ENCODE measurements around the gene KCNH5. TPM values are rescaled to one million over a fixed set of nuclear protein-coding genes. Genes with fewer than 3 reads are reported as not detected.
A peak's percentile ranks its signal among the peaks of the same experiment; 100 is the strongest.

Gene KCNH5, protein sequence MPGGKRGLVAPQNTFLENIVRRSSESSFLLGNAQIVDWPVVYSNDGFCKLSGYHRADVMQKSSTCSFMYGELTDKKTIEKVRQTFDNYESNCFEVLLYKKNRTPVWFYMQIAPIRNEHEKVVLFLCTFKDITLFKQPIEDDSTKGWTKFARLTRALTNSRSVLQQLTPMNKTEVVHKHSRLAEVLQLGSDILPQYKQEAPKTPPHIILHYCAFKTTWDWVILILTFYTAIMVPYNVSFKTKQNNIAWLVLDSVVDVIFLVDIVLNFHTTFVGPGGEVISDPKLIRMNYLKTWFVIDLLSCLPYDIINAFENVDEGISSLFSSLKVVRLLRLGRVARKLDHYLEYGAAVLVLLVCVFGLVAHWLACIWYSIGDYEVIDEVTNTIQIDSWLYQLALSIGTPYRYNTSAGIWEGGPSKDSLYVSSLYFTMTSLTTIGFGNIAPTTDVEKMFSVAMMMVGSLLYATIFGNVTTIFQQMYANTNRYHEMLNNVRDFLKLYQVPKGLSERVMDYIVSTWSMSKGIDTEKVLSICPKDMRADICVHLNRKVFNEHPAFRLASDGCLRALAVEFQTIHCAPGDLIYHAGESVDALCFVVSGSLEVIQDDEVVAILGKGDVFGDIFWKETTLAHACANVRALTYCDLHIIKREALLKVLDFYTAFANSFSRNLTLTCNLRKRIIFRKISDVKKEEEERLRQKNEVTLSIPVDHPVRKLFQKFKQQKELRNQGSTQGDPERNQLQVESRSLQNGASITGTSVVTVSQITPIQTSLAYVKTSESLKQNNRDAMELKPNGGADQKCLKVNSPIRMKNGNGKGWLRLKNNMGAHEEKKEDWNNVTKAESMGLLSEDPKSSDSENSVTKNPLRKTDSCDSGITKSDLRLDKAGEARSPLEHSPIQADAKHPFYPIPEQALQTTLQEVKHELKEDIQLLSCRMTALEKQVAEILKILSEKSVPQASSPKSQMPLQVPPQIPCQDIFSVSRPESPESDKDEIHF
- total RNA-seq (under 1 TPM in 1 of 2 donors, not detected in 1; 0.10 TPM), polyA plus RNA-seq (ENCODE audit: insufficient read length in 6 of 6) (under 1 TPM in 3 of 6 donors, not detected in 3; 0.04 to 0.11 (median 0.11) TPM)
- long read RNA-seq, donor 1, result 0 reads
- long read RNA-seq, donor 2, result 0 reads
- long read RNA-seq, donor 3, result 0 reads
- long read RNA-seq, donor 4, result 0 reads
- long read RNA-seq, donor 5, result 0 reads
- long read RNA-seq, donor 6, result 0 reads
- long read RNA-seq, donor 7, result 0 reads
- long read RNA-seq, donor 8, result 0 reads
- long read RNA-seq, donor 9, result 0 reads
- long read RNA-seq, donor 10, result 0 reads
- long read RNA-seq, donor 11, result 0 reads
- long read RNA-seq, donor 12, result 0 reads

DNA sequence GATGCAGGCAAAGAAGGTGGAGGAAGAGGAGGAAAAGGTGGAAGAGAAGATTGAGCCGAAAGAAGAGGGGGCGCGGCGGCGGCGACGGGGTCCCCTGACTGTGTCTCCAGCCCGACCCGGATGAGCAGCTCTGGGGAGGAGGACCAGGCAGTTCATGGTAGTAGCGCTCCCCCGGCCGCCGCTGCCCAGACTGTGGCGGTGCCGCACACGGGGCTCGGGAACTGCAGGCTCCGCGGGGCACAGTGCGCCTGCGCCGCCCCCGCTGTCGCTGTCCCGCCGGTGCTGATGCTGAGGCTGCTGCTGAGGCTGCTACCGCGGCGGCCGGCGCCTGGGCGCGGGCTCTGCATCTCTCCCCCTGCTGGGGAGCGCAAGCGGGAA lies at the start of gene KCNH5:
TSS of gene KCNH5 (minus strand) at position 225 of the 378 bp plus-strand sequence. CDS start 272 bp downstream, outside the sequence.
- H3K27me3 ChIP-seq, result peaks cover 42 to 71% of the 10 kb centered on the region in 2 donors

DNA sequence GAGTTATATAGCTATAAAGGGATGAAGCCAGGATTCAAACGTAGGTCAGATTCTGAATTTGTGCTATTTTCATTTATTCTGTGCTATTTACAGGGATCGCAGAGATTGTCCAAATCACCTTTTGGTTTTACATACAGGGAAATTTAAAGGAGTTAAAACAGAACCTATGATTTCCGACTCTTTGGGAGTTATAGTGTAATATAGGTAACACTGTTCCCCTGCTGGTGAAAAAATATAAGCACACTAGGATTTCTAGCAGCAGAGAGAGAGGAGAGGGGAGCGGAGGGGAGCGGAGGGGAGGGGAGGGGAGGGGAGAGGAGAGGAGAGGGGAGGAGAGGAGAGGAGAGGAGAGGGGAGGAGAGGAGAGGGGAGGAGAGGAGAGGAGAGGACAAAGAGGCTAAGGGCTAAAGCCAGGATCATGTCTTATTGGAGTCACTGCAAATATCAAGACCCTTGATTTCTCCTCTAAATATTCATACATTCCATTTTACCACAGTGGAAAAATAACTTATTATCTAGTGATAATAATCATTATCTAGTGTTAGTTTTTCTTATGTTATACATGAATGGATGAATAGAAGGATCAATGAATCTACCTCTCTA lies 46.2 kb upstream of the KCNH5 start:
- TF ChIP-seq CTCF (IDR thresholded peaks at IDR 0.05), result no peak
- Histone ChIP-seq H3K27ac (no peak overlapping the region), H3K4me3 (no peak overlapping the region), H3K36me3 (no peaks in the 10 kb centered on the region), H3K27me3 (no peaks in the 10 kb centered on the region), H3K9me3 (no peaks in the 10 kb centered on the region), H3K4me1 (no peaks in the 10 kb centered on the region)
- no peak for DNase-seq
- ATAC-seq, result no peak
- intact Hi-C loops (cut with DNase I), result no loop called here

More for the DNA sequence above, at the start of gene KCNH5:
- TF ChIP-seq CTCF (IDR thresholded peaks at IDR 0.05), result no peak
- intact Hi-C loops (cut with DNase I), result no loop called here
- Histone ChIP-seq H3K36me3 (no peaks in the 10 kb centered on the region), H3K9me3 (no peaks in the 10 kb centered on the region), H3K4me3 (peak within 1 kb of the TSS in 1 of 2 donors; percentile 20), H3K27ac (no peak within 1 kb of the TSS), H3K4me1 (peaks cover 3 to 12% of the 10 kb centered on the region in 2 donors)
- ATAC-seq (peak; percentile 88), DNase-seq (peak in 3 of 4 donors; percentile 20 to 69 (median 59))

GRCh38 chr14:63088865-63089264 lies 43.6 kb upstream of the KCNH5 start:
- H3K27ac ChIP-seq, result no peak overlapping the region
- intact Hi-C loops (cut with DNase I), result no loop called here
- H3K27me3 ChIP-seq, result no peaks in the 10 kb centered on the region
- ATAC-seq (no peak), DNase-seq (no peak)
- no peaks in the 10 kb centered on the region for H3K4me1 ChIP-seq
- H3K4me3 ChIP-seq, result no peak overlapping the region
- TF ChIP-seq CTCF (IDR thresholded peaks at IDR 0.05), result no peak
- no peaks in the 10 kb centered on the region for H3K36me3 ChIP-seq
- peaks cover 0 to 19% of the 10 kb centered on the region in 2 donors for H3K9me3 ChIP-seq

DNA sequence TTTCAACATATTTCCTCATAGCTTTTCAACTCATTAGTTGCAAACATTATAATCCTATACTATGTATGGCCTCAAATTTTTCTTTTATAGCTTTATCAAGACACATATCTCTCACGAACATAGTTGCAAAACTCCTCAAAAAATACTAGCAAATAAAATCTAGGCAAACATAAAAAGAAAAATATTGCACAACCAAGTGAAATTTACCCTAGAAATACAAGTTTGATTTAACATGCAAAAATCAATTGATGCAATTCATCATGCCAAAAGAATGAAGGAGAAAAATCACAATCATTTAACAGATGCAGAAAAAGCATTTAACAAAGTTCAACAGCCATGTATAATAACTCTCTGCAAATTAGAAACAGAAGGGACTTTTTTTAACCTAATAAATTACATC lies 33.3 kb upstream of the KCNH5 start:
- Histone ChIP-seq H3K36me3 (no peaks in the 10 kb centered on the region), H3K4me1 (no peaks in the 10 kb centered on the region), H3K27ac (no peak overlapping the region), H3K4me3 (no peak overlapping the region), H3K27me3 (no peaks in the 10 kb centered on the region), H3K9me3 (peaks cover 0 to 12% of the 10 kb centered on the region in 2 donors)
- ATAC-seq (no peak), DNase-seq (no peak)
- TF ChIP-seq CTCF (IDR thresholded peaks at IDR 0.05), result no peak
- intact Hi-C loops (cut with DNase I), result no loop called here

Data from left lung (tissue), 14 donors.